Stimulated activated CD8-positive, alpha-beta memory T cell treated with anti-CD3 and anti-CD28 coated beads, Interleukin-4, amount 100 ng/mL, for 24 hours (primary cell): ENCODE results near the gene KIF13A.
"Not testable (repeated sequence)": the region's sequence is repeated elsewhere in the genome, so short reads cannot be mapped to it uniquely, and the experiment has no call there.

ENCODE experiments used
- DNase-seq: peaks from one replicate; pipeline ENCODE4 v3.0.0-alpha.2; 2020; ENCODE audit warnings: low read depth

The KIF13A gene

GRCh38 chr6:17968876-17969275 is 18.6 kb downstream of the KIF13A start:
- no peak for DNase-seq

GRCh38 chr6:17967668-17968518 is 19.5 kb downstream of the KIF13A start:
- no peak for DNase-seq

GRCh38 chr6:17966451-17966850 is 21.0 kb downstream of the KIF13A start:
- no peak for DNase-seq

GRCh38 chr6:17965397-17965796 is 22.0 kb downstream of the KIF13A start:
- no peak for DNase-seq

DNA sequence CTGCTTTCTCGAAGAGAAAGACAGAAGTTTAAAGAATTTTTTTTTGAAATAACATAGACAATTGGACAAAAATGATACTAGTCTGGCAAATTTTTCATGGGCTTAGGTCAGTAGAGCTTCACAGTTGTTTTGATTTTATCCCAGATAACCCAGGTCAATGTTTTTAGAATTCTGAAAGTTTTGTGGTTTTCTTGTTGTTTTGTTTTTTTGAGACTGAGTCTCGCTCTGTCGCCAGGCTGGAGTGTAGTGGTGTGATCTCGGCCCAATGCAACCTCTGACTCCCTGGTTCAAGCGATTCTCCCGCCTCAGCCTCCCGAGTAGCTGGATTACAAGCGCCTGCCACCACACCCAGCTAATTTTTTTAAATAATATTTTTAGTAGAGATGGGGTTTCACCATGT is 22.8 kb downstream of the KIF13A start:
- DNase-seq, result no peak

DNA sequence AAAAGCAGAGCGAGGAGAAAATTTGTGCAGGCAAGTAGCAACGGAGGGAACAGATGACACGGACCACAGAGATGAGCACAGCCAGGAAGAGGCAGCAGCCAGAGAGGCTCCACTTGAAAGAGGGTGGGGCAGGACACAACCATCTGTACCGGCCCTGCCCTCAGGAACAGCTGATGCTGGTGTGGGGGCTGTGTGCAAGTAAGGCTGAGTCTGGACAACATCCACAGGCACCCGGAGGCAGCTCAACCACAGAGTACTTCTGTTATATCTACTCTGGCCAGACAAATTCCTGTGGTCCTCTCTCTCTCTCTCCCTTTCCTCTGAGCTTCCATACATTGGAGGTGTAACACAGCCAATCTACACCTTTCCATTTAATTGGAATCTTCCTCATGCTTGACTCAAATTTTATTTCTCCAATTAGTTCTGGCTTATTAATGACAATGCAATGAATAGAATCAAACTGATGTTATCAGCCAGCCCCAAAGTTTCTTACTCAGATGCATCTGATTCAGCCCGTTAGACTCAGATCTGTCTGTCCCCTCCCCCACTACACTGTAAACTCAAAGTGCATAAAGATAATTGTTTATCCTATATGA is 24.9 kb downstream of the KIF13A start:
- no peak for DNase-seq

- DNase-seq, result no peak
Observed at GRCh38 chr6:17959302-17959701, 28.1 kb downstream of the KIF13A start.

DNA sequence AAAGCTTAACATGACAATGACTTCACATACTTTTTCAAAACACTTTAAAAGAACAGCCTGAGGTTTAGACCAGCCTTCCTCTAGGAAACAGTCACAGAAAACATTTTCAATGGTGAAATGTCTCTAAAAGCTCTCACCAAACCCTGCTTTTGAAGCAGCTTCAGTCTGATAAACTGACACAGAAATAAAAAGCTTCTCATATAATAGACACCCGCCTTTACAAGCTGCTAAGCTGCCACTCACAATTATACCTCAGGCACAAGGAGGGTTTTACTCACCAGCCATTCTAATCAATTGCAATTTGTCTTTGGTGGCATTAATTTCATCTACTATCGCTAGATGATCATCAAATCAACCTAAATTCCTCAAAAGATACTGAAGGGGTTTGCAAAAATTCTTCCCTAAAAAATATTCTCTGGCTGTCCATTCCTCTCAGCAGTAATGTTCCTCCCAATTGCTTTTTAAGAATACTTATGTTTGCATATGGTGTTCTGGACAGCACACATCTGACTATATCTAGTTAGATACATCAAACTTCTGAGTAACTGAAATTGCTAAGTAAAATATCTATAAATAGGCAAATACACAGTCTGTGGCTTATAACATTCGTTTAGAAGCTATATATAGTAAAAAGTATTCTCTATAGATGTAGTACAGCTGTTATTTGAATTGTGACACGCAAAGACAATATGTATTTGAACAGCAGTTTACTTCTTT is 29.4 kb downstream of the KIF13A start:
- DNase-seq, result no peak

GRCh38 chr6:17957498-17957897 is 29.9 kb downstream of the KIF13A start:
- DNase-seq, result no peak

- DNase-seq, result no peak
Observed at GRCh38 chr6:17957086-17957485, 30.3 kb downstream of the KIF13A start.

GRCh38 chr6:17950095-17950494 is 37.3 kb downstream of the KIF13A start:
- DNase-seq, result no peak

DNA sequence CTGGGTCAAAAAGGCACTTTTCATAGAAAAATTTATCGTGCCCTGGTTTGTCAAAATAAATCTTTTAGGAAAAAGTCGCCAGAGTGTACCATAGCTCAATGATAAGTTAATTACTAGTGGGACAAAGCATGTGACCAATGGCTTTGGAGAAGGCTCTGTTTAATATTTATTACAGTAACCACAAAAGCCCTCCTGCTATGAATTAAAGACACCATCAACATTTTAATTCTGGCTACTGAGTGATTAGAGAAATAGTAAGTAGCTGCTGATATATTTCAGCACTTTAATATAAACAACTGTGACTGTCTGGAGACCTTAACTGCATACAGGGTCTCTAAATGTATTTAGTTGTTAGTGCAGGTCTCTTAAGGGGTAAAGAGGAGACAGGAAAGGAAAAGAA is 38.3 kb downstream of the KIF13A start:
- DNase-seq, result no peak

- DNase-seq, result no peak
Observed at GRCh38 chr6:17948725-17949124, 38.7 kb downstream of the KIF13A start.

DNA sequence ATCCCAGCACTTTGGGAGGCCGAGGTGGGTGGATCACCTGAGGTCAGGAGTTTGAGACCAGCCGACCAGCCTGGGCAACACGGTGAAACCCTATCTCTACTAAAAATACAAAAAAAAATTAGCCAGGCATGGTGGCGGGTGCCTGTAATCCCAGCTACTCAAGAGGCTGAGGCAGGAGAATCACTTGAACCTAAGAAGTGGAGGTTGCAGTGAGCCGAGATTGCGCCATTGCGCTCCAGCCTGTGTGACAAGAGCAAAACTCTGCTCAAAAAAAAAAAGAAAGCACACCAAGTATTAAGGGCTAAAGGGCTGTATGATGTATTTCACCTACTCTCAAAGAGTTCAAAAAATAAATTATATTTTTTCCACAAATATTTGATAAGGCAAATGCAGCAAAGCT is 39.9 kb downstream of the KIF13A start:
- DNase-seq, result not testable (repeated sequence)

GRCh38 chr6:17945575-17945974 is 41.9 kb downstream of the KIF13A start:
- DNase-seq, result no peak

- no peak for DNase-seq
Observed at GRCh38 chr6:17945111-17945510, 42.3 kb downstream of the KIF13A start.

GRCh38 chr6:17941318-17941717 is 46.1 kb downstream of the KIF13A start:
- no peak for DNase-seq

GRCh38 chr6:17940151-17940792 is 47.2 kb downstream of the KIF13A start:
- no peak for DNase-seq

GRCh38 chr6:17938901-17939300 is 48.5 kb downstream of the KIF13A start:
- no peak for DNase-seq

GRCh38 chr6:17935188-17936149 is 52.0 kb downstream of the KIF13A start:
- DNase-seq, result no peak

DNA sequence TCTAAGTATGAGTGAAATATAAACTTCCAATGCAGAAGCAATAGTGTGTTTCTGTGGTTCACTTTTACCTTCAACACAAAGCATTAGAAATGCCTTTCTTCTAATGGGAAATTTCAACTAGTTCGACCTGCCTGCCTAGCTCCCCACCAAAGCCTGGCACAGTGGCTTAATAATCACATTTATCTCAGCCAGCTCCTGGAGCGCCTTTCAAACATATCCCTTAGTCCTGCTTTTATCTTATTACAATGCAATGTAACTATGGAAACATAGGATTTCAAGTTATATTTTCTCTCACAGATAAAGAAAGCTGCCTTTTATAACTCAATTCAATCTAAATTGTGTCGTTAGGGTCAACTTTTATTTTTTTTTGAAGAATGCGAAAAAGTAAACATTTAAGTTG is 53.7 kb downstream of the KIF13A start:
- no peak for DNase-seq
